ENCODE data around the gene TMEM132A. TPM values are rescaled to one million over a fixed set of nuclear protein-coding genes. Genes with fewer than 3 reads are reported as not detected.

The TMEM132A gene
- total and polyA plus RNA-seq, 10 of the 15 experiments (the other 5 are each of a cell fraction or from before 2014, with no cell fraction given): 0.16 to 25.0 (median 4.3) TPM

DNA sequence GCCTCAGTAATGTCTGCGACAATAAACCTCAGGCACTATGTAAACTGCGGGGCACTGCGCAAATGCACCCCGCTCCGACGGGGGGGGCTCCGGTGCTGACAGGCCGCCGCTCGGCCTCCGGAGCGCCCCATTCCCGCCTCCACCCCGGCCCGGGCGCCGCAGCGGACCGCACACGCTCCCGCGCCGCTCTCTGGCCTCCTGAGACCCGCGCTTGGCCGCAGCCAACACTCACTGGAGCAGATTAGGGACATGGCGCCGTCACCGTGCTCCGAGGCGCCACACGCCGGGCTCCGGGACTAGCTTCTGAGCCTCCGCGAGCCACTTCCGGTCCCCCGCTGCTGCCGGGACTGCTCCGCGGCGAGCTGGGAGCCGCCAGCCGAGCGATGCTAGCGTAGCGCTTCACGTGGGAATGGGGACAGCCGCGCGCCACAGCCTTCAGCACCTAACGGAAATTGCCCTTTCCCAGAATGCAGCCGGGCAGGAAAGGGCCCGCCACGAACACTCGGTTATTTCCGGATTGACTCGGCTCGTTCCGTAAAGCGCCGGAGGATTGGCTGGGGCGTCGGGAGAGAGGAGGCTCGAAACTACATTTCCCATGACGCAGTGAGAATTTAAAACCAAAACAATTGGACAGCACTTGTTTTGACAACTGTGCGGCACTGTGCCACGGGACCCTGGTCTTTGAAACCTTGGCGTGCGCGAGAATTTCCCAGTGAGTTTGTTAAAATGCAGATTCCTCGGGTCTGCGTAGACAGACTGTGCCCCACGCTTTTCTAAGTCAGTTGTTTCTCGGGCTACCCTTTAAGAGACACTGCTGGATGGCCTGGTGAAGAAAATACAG is 17.9 kb upstream of the TMEM132A start, which contains the start of gene PRPF19 (continued):
- TF ChIP-seq SRF (IDR thresholded peaks at IDR 0.05; ENCODE audit: low read depth in 2 of 2, low read length in 2 of 2) (peak; percentile 58 to 62; a peak in 1 of 4 replicates), SMC3 (IDR thresholded peaks at IDR 0.05; ENCODE audit: borderline replicate concordance, low read length) (no peak), CHD4 (IDR thresholded peaks at IDR 0.05) (no peak), GABPA (IDR thresholded peaks at IDR 0.05; ENCODE audit: low read depth) (no peak), KLF5 (IDR thresholded peaks at IDR 0.05; ENCODE audit: partially characterized antibody) (no peak)
- TF ChIP-seq, protein P1, sequence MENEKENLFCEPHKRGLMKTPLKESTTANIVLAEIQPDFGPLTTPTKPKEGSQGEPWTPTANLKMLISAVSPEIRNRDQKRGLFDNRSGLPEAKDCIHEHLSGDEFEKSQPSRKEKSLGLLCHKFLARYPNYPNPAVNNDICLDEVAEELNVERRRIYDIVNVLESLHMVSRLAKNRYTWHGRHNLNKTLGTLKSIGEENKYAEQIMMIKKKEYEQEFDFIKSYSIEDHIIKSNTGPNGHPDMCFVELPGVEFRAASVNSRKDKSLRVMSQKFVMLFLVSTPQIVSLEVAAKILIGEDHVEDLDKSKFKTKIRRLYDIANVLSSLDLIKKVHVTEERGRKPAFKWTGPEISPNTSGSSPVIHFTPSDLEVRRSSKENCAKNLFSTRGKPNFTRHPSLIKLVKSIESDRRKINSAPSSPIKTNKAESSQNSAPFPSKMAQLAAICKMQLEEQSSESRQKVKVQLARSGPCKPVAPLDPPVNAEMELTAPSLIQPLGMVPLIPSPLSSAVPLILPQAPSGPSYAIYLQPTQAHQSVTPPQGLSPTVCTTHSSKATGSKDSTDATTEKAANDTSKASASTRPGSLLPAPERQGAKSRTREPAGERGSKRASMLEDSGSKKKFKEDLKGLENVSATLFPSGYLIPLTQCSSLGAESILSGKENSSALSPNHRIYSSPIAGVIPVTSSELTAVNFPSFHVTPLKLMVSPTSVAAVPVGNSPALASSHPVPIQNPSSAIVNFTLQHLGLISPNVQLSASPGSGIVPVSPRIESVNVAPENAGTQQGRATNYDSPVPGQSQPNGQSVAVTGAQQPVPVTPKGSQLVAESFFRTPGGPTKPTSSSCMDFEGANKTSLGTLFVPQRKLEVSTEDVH (IDR thresholded peaks at IDR 0.05; ENCODE audit: low read depth, partially characterized antibody): no peak

DNA sequence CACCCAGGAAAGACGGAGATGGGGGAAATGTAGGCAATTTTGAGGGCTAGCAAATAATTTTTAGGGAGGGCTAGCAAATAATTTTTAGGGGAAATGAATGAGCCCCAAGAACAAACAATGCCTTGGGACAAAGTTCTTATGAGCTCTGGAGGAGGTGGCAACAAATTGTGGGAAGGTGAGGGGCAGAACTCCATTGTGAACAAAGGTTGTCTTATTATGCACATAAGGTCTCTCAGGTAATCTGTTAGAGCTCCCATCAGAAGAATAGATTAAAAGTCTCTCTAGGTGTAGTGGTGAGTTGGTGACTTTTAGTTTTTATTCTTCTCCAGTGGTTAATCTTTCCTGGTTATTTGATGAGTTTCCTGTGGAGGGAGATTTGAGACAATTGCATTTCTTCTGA is 15.5 kb upstream of the TMEM132A start:
- ATAC-seq: no peak
- H3K27ac ChIP-seq (ENCODE audit: control insufficient read depth, insufficient read depth): no peak overlapping the region
- in situ Hi-C loops (cut with MboI): no loop called here
- no peak for FAIRE-seq
- no peak overlapping the region for H2AFZ ChIP-seq (ENCODE audit: control insufficient read depth, low read depth, low read length)
- no peak overlapping the region for H3K9ac ChIP-seq (ENCODE audit: control insufficient read depth, insufficient read depth, low read length)
- H3K36me3 ChIP-seq (ENCODE audit: control insufficient read depth in 2 of 2, insufficient read depth in 2 of 2, low read length in 1 of 2): no peaks in the 10 kb centered on the region
- TF ChIP-seq WRNIP1 (IDR thresholded peaks at IDR 0.05; ENCODE audit: borderline replicate concordance, low read depth, low read length): no peak
- TF ChIP-seq SIX5 (IDR thresholded peaks at IDR 0.05; ENCODE audit: low read depth, low read length, severe bottlenecking): no peak
- no peak for TF ChIP-seq ZNF274 (IDR thresholded peaks at IDR 0.05; ENCODE audit: insufficient read depth, insufficient read length)
- H3K4me2 ChIP-seq (ENCODE audit: control insufficient read depth, insufficient read depth): no peak overlapping the region
- RAD21 ChIA-PET (ENCODE audit: unreplicated experiment): no interaction called here
- SMC1A ChIA-PET (ENCODE audit: uncharacterized antibody, unreplicated experiment): interaction anchor here (1.2 to 1.8 kb wide), 3 partner anchors 10 to 45 kb away, joined by 4 to 5 read pairs (median 5); no protein-coding TSS in a partner anchor
- no peak overlapping the region for H3K4me3 ChIP-seq
- H3K9me3 ChIP-seq (replicated peaks; ENCODE audit: control insufficient read depth, insufficient read depth, low read length): peaks cover 8% of the 10 kb centered on the region
- no peak for DNase-seq (ENCODE audit: low read depth, low spot score)
- peaks cover 25% of the 10 kb centered on the region for H3K79me2 ChIP-seq (ENCODE audit: control insufficient read depth, insufficient read depth, low read length)
- CTCF ChIA-PET: interaction anchor here (2.4 kb wide), 1 partner anchor 9 kb away, joined by 10 read pairs; no protein-coding TSS in a partner anchor
- WGBS (ENCODE audit: insufficient coverage, insufficient replicate concordance, low lambda C conversion rate, missing lambda C conversion rate): 13% methylated on average over 1 of the region's 1 CpG
- BruUV-seq (replicated peaks): no TSS peak
- POLR2A ChIA-PET: no interaction called here
- H3K27me3 ChIP-seq (replicated peaks in 1 of 2; ENCODE audit: control insufficient read depth in 2 of 2, insufficient read depth in 2 of 2, low read length in 1 of 2): no peaks in the 10 kb centered on the region
- peaks cover 58% of the 10 kb centered on the region for H3K4me1 ChIP-seq (ENCODE audit: control insufficient read depth, insufficient read depth, low read length)
- peaks cover 4% of the 10 kb centered on the region; the same call in 1 of the 2 replicates for H4K20me1 ChIP-seq (ENCODE audit: control insufficient read depth, insufficient read depth)
- intact Hi-C loops (cut with micrococcal nuclease; ENCODE audit: unreplicated experiment): loop anchor here (5.0 kb wide), 1 partner anchor 147 kb away; no protein-coding TSS in a partner anchor
